PC-3 (cell line): ENCODE results near the gene DUSP22. TPM values are rescaled to one million over a fixed set of nuclear protein-coding genes. Genes with fewer than 3 reads are reported as not detected.

Source experiments
- ATAC-seq: fragments of 200-7000 bp; cut with Tn5 transposase; 2 replicates; pipeline ENCODE4 v1.9.1; 2020; ENCODE audit warnings: mild to moderate bottlenecking, moderate library complexity
- BruUV-seq: library from RNA; stranded (reverse); fragments of 400-500 nt; replicated peaks from 2 replicates; lab custom pipeline; 2021; lab: Mats Ljungman, UMichigan
- CTCF ChIA-PET: fragments of 300-600 bp; sonication (Branson Sonifier 250); formaldehyde crosslinking; loops from one replicate; lab custom pipeline; 2022; ENCODE audit warnings: antibody characterized with exemption; lab: Charles Lee
- POLR2A ChIA-PET: fragments of 300-600 bp; sonication (Branson Sonifier 250); formaldehyde crosslinking; loops from one replicate; lab custom pipeline; 2022; ENCODE audit warnings: antibody characterized with exemption; ENCODE audit not compliant: unreplicated experiment; lab: Charles Lee
- DNase-seq: peaks from one replicate; pipeline ENCODE4 v3.0.0-alpha.2; 2015
- H2AFZ ChIP-seq: fragments of 300-600 bp; sonication (generic); 2 replicates; pipeline ENCODE4 v1.6.0; 2016; ENCODE audit warnings: antibody characterized with exemption, low read length
- H3F3A ChIP-seq: fragments of 300-600 bp; sonication (generic); one replicate; pipeline ENCODE4 v1.6.0; 2017; ENCODE audit warnings: antibody characterized with exemption, low read length, control low read depth, mild to moderate bottlenecking; ENCODE audit not compliant: unreplicated experiment
- H3K27ac ChIP-seq: fragments of 300-600 bp; sonication (generic); 2 replicates; pipeline ENCODE4 v1.5.1; 2016; ENCODE audit warnings: mild to moderate bottlenecking, low read length
- H3K27me3 ChIP-seq: fragments of 300-600 bp; sonication (generic); 2 replicates; pipeline ENCODE4 v1.6.1; 2016; ENCODE audit warnings: low read length, mixed read lengths
- H3K36me3 ChIP-seq: fragments of 300-600 bp; sonication (generic); 2 replicates; pipeline ENCODE4 v1.6.1; 2016; ENCODE audit warnings: low read depth, mixed run types, low read length, mixed read lengths
- H3K4me1 ChIP-seq: fragments of 300-600 bp; sonication (generic); 2 replicates; pipeline ENCODE4 v1.5.1; 2016; ENCODE audit warnings: low read length; ENCODE audit not compliant: insufficient read depth
- H3K4me2 ChIP-seq: fragments of 300-600 bp; sonication (generic); 2 replicates; pipeline ENCODE4 v1.6.0; 2016; ENCODE audit warnings: low read length
- H3K4me3 ChIP-seq: fragments of 300-600 bp; sonication (generic); 2 replicates; pipeline ENCODE4 v1.5.1; 2016; ENCODE audit warnings: mild to moderate bottlenecking, low read length, mixed read lengths
- H3K79me2 ChIP-seq: fragments of 300-600 bp; sonication (generic); 2 replicates; pipeline ENCODE4 v1.6.1; 2017; ENCODE audit warnings: low read length, mixed read lengths
- H3K9ac ChIP-seq: fragments of 300-600 bp; sonication (generic); 2 replicates; pipeline ENCODE4 v1.6.0; 2016; ENCODE audit warnings: mild to moderate bottlenecking, low read length
- H3K9me2 ChIP-seq: fragments of 300-600 bp; sonication (generic); replicated peaks from 2 replicates; pipeline ENCODE4 v1.6.1; 2016; ENCODE audit warnings: mixed run types, low read length, mixed read lengths
- H3K9me3 ChIP-seq: fragments of 300-600 bp; sonication (generic); 2 replicates; pipeline ENCODE4 v1.6.1; 2016; ENCODE audit warnings: low read length, mixed read lengths
- H4K20me1 ChIP-seq: fragments of 300-600 bp; sonication (generic); 2 replicates; pipeline ENCODE4 v1.6.1; 2016; ENCODE audit warnings: low read length, mixed read lengths
- EZH2 ChIP-seq: fragments of 300-600 bp; sonication (generic); IDR thresholded peaks from one replicate; pipeline ENCODE4 v1.6.1; 2017; ENCODE audit warnings: antibody characterized with exemption, mild to moderate bottlenecking, low read length; ENCODE audit not compliant: unreplicated experiment
- EZH2phosphoT487 ChIP-seq: fragments of 300-600 bp; sonication (generic); IDR thresholded peaks from 2 replicates; pipeline ENCODE4 v1.6.1; 2018; ENCODE audit warnings: mild to moderate bottlenecking, antibody characterized with exemption, low read length, borderline replicate concordance
- intact Hi-C: fragments of 100-400 bp; cut with micrococcal nuclease; formaldehyde crosslinking; loops from 2 replicates; pipeline ENCODE4 v1.9.0; 2023
- total RNA-seq: library from RNA; depleted of rRNA; stranded (reverse); fragments of >200 nt; gene quantifications from 2 replicates; pipeline ENCODE4 v1.2.3, GENCODE V29; 2014
- TF ChIP-seq, protein P1 (sequence below): fragments of 300-600 bp; sonication (generic); conservative IDR thresholded peaks from 2 replicates; pipeline ENCODE4 v1.5.1; 2017; ENCODE audit warnings: antibody characterized with exemption, low read depth, mild to moderate bottlenecking, low read length

Gene DUSP22
- total RNA-seq, 1 experiment from 2014 or later = 37.8 TPM

DNA sequence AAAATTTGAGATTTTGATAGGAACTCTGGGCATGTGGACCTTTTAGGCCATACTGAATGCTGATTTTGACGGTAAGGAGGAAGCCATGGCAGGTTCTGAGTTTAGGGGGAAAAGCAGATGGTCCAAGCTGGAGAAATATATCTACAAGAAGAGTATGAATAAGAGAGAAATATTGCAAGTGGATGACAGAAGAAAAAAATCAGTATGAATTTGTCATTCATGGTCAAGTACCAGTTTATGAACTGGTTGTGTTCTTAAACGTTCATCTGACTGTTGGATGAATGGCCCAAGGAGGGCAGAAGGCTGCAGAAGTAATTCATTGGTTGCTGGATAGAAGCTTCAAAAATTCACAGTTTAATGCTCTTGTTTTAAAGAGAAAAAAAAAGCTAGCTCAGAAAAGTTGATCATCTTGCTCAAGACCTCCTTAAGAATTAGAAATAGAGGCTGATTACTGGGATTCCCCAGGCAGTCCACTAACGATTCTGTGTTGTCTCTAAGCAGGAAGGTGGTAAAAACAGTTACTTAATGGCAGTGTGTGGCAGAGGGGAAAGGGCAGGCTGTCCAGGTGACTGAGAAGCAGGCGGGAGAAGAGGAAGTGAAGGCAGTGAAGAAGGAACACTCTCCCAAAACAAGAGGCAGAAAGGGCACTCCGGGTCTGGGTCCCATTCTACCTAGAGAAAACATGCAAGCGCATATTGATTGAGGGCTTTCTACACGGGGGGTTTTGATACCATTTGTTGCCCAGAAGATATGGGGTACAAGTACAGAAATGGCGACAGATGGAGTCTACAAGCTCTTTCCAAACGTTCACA is 2.0 kb upstream of the DUSP22 start:
- Histone ChIP-seq H3K9me3 (no peaks in the 10 kb centered on the region), H4K20me1 (no peaks in the 10 kb centered on the region), H3K79me2 (peaks cover 20% of the 10 kb centered on the region), H3K27ac (no peak overlapping the region), H3K4me1 (peaks cover 15% of the 10 kb centered on the region), H3K9me2 (no peaks in the 10 kb centered on the region), H3K4me3 (no peak overlapping the region), H3K4me2 (no peak overlapping the region), H3K27me3 (no peaks in the 10 kb centered on the region), H2AFZ (no peak overlapping the region), H3K9ac (no peak overlapping the region), H3K36me3 (no peaks in the 10 kb centered on the region), H3F3A (no peaks in the 10 kb centered on the region)
- ATAC-seq = no peak
- ChIA-PET CTCF (no interaction called here), POLR2A (no interaction called here)
- no peak for TF ChIP-seq EZH2
- TF ChIP-seq, protein P1, sequence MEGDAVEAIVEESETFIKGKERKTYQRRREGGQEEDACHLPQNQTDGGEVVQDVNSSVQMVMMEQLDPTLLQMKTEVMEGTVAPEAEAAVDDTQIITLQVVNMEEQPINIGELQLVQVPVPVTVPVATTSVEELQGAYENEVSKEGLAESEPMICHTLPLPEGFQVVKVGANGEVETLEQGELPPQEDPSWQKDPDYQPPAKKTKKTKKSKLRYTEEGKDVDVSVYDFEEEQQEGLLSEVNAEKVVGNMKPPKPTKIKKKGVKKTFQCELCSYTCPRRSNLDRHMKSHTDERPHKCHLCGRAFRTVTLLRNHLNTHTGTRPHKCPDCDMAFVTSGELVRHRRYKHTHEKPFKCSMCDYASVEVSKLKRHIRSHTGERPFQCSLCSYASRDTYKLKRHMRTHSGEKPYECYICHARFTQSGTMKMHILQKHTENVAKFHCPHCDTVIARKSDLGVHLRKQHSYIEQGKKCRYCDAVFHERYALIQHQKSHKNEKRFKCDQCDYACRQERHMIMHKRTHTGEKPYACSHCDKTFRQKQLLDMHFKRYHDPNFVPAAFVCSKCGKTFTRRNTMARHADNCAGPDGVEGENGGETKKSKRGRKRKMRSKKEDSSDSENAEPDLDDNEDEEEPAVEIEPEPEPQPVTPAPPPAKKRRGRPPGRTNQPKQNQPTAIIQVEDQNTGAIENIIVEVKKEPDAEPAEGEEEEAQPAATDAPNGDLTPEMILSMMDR = no peak
- no peak for TF ChIP-seq EZH2phosphoT487
- no TSS peak for BruUV-seq
- intact Hi-C loops = loop anchor here (10.0 kb wide), 1 partner anchor 254 kb away; no protein-coding TSS in a partner anchor
- no peak for DNase-seq

DNA sequence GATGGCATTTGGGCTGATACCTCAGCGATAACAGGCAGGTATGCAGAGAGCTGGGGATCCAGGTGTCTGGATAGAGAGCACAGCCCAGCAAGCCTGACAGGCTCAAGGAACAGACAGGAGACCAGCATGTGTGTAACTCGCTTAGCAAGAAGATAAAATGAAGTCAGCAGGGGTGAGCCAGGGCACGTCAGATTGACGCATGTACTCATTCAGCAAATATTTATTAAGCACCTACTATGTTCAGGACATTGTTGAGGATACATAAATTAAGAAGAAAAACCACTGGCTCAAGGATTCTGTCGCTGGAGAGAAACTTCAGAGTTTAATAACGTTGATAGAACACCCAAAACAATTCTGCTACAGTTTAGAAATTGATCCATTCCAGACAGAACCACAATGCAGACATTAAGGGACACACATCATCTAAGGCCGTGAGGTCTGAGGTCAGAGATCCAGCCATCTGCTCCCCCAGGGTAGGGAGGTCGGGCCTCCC is 1.0 kb upstream of the DUSP22 start:
- TF ChIP-seq, protein P1 = no peak
- no peak for TF ChIP-seq EZH2
- TF ChIP-seq EZH2phosphoT487 = no peak
- H3K4me3 ChIP-seq = peak overlapping the region; percentile 74
- peak overlapping the region; percentile 74 for H3K9ac ChIP-seq
- H4K20me1 ChIP-seq = no peaks in the 10 kb centered on the region
- peaks cover 15% of the 10 kb centered on the region for H3K4me1 ChIP-seq
- H3K27ac ChIP-seq = peak overlapping the region; percentile 52
- no peaks in the 10 kb centered on the region for H3K27me3 ChIP-seq
- BruUV-seq = TSS peak; percentile 83
- POLR2A ChIA-PET = no interaction called here
- H3F3A ChIP-seq = no peaks in the 10 kb centered on the region
- no peaks in the 10 kb centered on the region for H3K9me3 ChIP-seq
- no peaks in the 10 kb centered on the region for H3K36me3 ChIP-seq
- intact Hi-C loops = loop anchor here (10.0 kb wide), 1 partner anchor 254 kb away; no protein-coding TSS in a partner anchor
- no peaks in the 10 kb centered on the region for H3K9me2 ChIP-seq
- peak overlapping the region; percentile 72 for H2AFZ ChIP-seq
- CTCF ChIA-PET = no interaction called here
- peaks cover 20% of the 10 kb centered on the region for H3K79me2 ChIP-seq
- DNase-seq = peak; percentile 53
- ATAC-seq = no peak
- peak overlapping the region; percentile 78 for H3K4me2 ChIP-seq
